NCI-H2081 (cell line): Measurements from ENCODE around the gene TPPP.
"Not testable (repeated sequence)": the region's sequence is repeated elsewhere in the genome, so short reads cannot be mapped to it uniquely, and the experiment has no call there.

Source experiments
- DNase-seq, 2 experiments: peaks; one replicate each; lab custom pipeline; 2025; lab: John Stamatoyannopoulos, UW

TPPP gene

GRCh38 chr5:693271-694041, at the start of gene TPPP:
TSS of gene TPPP (minus strand) at chr5:693352. CDS start at chr5:678060, 15,292 bp downstream.
- DNase-seq, result peak; percentile 84 to 90

GRCh38 chr5:742276-742675, 49.1 kb upstream of the TPPP start:
- not testable (repeated sequence) for DNase-seq

GRCh38 chr5:734145-734544, 41.0 kb upstream of the TPPP start:
- DNase-seq, result not testable (repeated sequence)

- not testable (repeated sequence) for DNase-seq
These were observed 39.8 kb upstream of the TPPP start for GRCh38 chr5:732754-733454.

GRCh38 chr5:729225-729624, 36.1 kb upstream of the TPPP start:
- not testable (repeated sequence) for DNase-seq

GRCh38 chr5:727087-727486, 33.9 kb upstream of the TPPP start:
- not testable (repeated sequence) for DNase-seq

GRCh38 chr5:723865-724264, 30.7 kb upstream of the TPPP start:
- not testable (repeated sequence) for DNase-seq

GRCh38 chr5:723309-723708, 30.2 kb upstream of the TPPP start:
- not testable (repeated sequence) for DNase-seq

GRCh38 chr5:719379-719778, 26.2 kb upstream of the TPPP start:
- DNase-seq, result not testable (repeated sequence)

GRCh38 chr5:717143-717542, 24.0 kb upstream of the TPPP start:
- DNase-seq, result no peak

GRCh38 chr5:716740-717139, 23.6 kb upstream of the TPPP start:
- DNase-seq, result not testable (repeated sequence)

- not testable (repeated sequence) for DNase-seq
These were observed 22.5 kb upstream of the TPPP start for GRCh38 chr5:715636-716035.

- not testable (repeated sequence) for DNase-seq
These were observed 21.3 kb upstream of the TPPP start for GRCh38 chr5:714215-715118.

- DNase-seq, result not testable (repeated sequence)
These were observed 20.5 kb upstream of the TPPP start for GRCh38 chr5:713686-714085.

GRCh38 chr5:708848-709517, 15.8 kb upstream of the TPPP start:
- not testable (repeated sequence) for DNase-seq

GRCh38 chr5:708374-708773, 15.2 kb upstream of the TPPP start:
- DNase-seq, result not testable (repeated sequence)

GRCh38 chr5:706127-706526, 13.0 kb upstream of the TPPP start:
- not testable (repeated sequence) for DNase-seq

- DNase-seq, result not testable (repeated sequence)
These were observed 3.9 kb upstream of the TPPP start for GRCh38 chr5:696753-697702.

GRCh38 chr5:696191-696590, 3.0 kb upstream of the TPPP start:
- not testable (repeated sequence) for DNase-seq

- DNase-seq, result not testable (repeated sequence)
These were observed 2.3 kb upstream of the TPPP start for GRCh38 chr5:695475-695874.
